GM18517 (cell line): Measurements from ENCODE around the gene WNK4.
"Not testable (repeated sequence)": the region's sequence is repeated elsewhere in the genome, so short reads cannot be mapped to it uniquely, and the experiment has no call there.

Experiments
- ATAC-seq: cut with Tn5 transposase; IDR thresholded peaks from one replicate; pipeline ENCODE4 v1.9.1; 2021; ENCODE audit warnings: mild to moderate bottlenecking, moderate library complexity; ENCODE audit not compliant: unreplicated experiment

The WNK4 gene

GRCh38 chr17:42769964-42770363, 10.4 kb upstream of the WNK4 start:
- not testable (repeated sequence) for ATAC-seq

GRCh38 chr17:42772945-42773289, 7.5 kb upstream of the WNK4 start:
- ATAC-seq: no peak

GRCh38 chr17:42773290-42774035, 6.9 kb upstream of the WNK4 start, which contains the start of gene VPS25:
Gene VPS25, plus strand, starts transcription at chr17:42773449. Its CDS starts 27 bp downstream, at chr17:42773476.
- no peak for ATAC-seq

DNA sequence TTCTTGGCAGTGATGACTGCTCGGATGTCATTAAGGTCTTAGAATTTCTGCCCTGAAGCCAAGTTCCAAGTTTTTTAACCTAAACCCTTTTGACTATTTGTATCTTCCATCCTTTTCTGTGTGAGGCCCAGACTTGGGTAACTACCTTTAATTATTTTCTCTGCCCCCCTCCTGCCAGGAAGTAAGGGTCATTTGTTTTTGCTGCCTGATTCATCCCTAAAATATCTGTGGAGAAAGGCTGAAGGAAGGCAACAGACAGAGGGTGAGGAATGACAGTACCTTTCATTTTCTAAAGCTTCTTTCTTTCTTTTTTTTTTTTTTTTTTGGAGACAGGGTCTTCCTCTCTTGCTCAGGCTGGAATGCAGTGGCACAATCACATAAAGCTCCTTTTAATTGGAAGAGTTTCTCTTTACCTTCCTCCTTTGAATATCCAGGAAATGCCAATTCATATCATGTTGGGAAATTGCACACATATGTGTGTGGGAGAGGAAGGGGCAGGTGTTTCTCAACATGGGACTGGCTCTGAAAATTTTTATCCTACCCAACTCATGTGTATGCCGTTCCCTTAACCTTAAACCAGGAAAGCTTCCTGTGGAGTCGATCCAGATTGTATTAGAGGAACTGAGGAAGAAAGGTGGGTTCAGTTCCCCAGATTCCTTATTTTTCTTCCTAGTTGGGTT, 6.2 kb upstream of the WNK4 start:
- ATAC-seq: no peak

DNA sequence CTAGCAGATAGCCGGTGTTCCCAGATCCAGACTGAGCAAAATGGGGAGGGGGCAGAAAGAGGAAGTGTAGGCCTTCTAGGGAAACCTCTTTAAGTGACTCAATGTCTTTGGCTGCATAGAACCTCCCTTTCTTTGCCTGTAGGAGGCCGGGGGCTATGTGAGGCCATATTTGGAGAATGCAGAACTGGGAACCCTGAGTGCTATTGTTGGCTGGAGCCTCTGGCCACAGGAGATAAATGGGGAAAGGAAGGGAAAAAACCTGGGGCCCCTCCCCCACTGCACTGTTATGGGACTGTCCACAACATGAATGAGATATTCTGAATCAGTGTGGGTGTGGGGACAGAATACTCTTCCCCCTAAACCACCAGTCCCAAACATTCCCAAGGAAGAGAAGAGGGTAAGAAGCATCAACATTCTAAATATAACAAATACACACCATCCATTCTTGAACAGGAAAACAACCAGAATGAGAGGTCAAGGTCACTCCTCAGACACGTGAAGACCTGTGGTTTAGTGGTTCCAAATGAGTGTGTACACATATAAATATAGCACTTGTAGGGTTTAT, 4.8 kb upstream of the WNK4 start:
- ATAC-seq: no peak

DNA sequence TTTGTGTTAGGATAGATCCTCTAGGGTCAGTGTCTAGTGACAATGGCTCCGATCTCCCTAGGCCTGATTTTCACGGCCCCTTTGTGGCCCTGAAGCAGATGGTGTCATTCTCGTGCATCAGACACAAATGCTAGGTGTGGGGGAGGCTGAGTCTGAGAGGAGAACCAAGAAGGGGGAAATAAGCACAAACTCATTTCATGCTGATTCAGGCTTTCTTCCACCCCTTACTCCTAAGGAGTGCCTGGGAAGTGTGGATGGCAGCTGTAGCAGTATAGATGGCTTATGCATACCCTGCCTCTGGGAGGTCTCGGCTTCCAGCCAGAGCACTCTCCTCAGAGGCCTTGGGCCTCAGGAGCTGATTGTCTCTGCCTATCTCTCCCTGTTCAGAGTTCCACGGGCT, 1.8 kb upstream of the WNK4 start:
- no peak for ATAC-seq

- ATAC-seq: no peak
Observed at GRCh38 chr17:42779304-42779935, 990 bp upstream of the WNK4 start.

DNA sequence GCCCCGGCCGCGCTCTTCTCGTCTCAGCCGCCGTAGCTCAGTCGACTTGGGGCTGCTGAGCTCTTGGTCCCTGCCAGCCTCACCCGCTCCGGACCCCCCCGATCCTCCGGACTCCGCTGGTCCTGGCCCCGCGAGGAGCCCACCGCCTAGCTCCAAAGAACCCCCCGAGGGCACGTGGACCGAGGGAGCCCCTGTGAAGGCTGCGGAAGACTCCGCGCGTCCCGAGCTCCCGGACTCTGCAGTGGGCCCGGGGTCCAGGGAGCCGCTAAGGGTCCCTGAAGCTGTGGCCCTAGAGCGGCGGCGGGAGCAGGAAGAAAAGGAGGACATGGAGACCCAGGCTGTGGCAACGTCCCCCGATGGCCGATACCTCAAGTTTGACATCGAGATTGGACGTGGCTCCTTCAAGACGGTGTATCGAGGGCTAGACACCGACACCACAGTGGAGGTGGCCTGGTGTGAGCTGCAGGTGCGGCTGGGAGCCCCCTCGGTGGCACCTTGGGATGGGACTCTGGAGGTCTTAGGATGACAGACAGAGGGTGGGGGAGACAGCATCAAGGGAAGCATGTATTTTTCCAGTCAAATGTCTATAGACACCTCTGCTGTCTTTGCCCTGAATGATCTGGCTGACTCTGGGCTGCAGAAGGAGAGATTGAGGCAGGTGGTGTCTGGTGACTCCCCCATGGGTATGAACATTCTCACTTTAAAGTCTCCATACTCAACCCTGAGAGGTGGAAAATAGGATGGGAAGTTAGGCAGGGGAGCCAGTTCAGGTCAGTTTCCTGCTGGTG, 635 bp downstream of the WNK4 start:
- ATAC-seq: no peak

GRCh38 chr17:42781639-42782165, 1.3 kb downstream of the WNK4 start:
- no peak for ATAC-seq

DNA sequence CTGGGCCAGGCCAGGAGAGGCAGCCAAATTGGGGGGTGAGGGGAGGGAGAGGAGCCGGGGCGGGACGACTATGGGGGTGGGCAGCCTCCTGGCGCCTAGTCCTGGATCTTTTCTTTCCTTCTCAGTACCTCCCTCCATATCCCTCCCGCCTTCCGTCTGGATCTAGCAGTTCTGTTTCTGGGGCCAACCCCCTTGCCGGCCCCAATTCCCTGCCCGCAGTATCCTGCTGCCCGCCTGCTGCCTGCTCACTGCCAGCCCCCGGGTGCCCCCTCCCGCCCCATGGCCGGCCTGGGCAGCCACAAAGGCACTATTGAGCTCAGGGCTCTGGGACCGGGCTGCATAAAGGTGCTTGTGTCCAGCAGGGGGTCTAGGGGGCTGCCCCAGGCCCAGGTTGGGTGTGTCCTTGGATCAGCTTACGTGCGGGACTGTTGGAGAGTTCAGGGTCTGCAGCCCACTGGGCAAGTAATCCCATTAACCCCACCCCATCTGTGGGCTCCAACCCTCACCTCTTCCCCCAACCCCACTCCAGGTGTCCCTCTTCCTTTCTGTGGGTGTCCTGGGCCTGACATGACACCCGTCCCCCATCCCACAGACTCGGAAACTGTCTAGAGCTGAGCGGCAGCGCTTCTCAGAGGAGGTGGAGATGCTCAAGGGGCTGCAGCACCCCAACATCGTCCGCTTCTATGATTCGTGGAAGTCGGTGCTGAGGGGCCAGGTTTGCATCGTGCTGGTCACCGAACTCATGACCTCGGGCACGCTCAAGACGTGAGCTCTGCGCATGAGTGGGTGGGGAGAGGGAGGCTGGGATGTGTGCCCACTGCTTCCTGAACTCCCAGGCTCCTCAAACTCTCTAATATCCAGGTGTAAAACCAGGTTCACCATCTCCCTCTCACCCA, 2.0 kb downstream of the WNK4 start:
- no peak for ATAC-seq

- no peak for ATAC-seq
Observed at GRCh38 chr17:42783062-42783790, 2.8 kb downstream of the WNK4 start.

GRCh38 chr17:42783791-42784138, 3.4 kb downstream of the WNK4 start:
- ATAC-seq: no peak

DNA sequence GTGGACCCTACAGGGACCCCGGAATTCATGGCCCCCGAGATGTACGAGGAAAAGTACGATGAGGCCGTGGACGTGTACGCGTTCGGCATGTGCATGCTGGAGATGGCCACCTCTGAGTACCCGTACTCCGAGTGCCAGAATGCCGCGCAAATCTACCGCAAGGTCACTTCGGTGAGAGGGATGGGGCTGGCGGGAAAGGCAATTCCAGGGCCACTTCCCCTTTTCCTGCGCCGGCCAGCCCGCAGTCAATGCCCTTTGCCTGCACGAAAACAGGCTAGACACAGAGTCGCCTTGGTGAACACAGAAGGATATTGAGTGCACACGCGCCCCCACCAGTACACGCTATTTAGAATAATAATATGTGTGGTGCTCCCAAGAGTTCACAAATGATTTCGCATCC, 4.0 kb downstream of the WNK4 start:
- ATAC-seq: no peak

- ATAC-seq: no peak
Observed at GRCh38 chr17:42784811-42785592, 4.6 kb downstream of the WNK4 start.

- no peak for ATAC-seq
Observed at GRCh38 chr17:42787266-42787665, 6.9 kb downstream of the WNK4 start.

- no peak for ATAC-seq
Observed at GRCh38 chr17:42791948-42792347, 11.5 kb downstream of the WNK4 start.

DNA sequence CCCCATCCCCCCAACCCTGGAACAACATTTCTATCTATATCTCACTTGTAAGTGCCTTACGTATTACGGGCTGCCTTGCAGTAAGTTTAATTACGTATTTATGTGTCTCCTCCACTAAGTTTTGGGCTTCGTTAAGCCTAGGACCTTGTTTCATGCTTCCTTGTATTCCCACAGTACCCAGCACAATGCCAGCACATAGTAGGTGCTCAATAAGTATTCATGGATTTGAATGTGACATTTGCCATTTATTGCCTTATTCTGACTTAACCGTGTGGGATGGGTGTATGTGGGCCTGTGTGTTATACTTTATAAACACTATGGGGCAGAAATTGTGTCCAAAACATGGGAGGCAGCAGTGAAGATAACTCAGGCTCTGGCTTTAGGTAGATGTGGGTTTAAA, 12.1 kb downstream of the WNK4 start:
- no peak for ATAC-seq

- no peak for ATAC-seq
Observed at GRCh38 chr17:42795061-42795460, 14.7 kb downstream of the WNK4 start.
